HEK293 (cell line): ENCODE data around the gene CEP57L1.

Source experiments
- ZNF645 ChIP-seq: fragments of 450-650 bp; formaldehyde crosslinking; IDR thresholded peaks from 2 replicates; pipeline ENCODE4; 2016; ENCODE audit warnings: missing biosample characterization, missing genetic modification characterization
- TF ChIP-seq, protein P1 (sequence below): fragments of 450-650 bp; formaldehyde crosslinking; IDR thresholded peaks from 2 replicates; pipeline ENCODE4 v1.5.1; 2016; ENCODE audit warnings: missing biosample characterization, missing genetic modification characterization

DNA sequence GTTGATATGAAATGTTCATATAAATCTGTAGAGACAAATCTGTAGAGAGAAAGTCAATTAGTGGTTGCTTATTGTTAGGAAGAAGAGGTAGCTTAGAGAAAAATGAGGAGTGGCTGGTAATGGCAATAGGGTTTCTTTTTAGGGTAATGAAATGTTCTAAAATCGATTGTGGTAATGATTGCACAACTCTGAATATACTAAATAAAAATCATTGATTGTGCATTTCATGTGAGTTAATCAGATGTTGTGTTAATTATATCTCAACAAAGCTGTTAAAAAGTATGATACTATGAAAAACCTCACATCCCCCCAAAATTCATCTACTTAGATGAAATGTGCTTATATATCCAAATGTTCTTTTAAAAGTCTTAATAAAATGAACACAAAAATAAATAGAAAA, 84.2 kb downstream of the CEP57L1 start:
- no peak for TF ChIP-seq ZNF645
- TF ChIP-seq, protein P1, sequence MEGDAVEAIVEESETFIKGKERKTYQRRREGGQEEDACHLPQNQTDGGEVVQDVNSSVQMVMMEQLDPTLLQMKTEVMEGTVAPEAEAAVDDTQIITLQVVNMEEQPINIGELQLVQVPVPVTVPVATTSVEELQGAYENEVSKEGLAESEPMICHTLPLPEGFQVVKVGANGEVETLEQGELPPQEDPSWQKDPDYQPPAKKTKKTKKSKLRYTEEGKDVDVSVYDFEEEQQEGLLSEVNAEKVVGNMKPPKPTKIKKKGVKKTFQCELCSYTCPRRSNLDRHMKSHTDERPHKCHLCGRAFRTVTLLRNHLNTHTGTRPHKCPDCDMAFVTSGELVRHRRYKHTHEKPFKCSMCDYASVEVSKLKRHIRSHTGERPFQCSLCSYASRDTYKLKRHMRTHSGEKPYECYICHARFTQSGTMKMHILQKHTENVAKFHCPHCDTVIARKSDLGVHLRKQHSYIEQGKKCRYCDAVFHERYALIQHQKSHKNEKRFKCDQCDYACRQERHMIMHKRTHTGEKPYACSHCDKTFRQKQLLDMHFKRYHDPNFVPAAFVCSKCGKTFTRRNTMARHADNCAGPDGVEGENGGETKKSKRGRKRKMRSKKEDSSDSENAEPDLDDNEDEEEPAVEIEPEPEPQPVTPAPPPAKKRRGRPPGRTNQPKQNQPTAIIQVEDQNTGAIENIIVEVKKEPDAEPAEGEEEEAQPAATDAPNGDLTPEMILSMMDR (tag by site-specific recombination): no peak
